Panc1 (cell line): ENCODE results near the gene SETD5. TPM values are rescaled to one million over a fixed set of nuclear protein-coding genes. Genes with fewer than 3 reads are reported as not detected.

Source experiments
- ATAC-seq: fragments of 200-7000 bp; cut with Tn5 transposase; 2 replicates; pipeline ENCODE4 v1.9.1; 2020; ENCODE audit warnings: mild to moderate bottlenecking, moderate library complexity
- BruUV-seq: library from RNA; stranded (reverse); fragments of 400-500 nt; replicated peaks from 2 replicates; lab custom pipeline; 2021; lab: Mats Ljungman, UMichigan
- CTCF ChIA-PET: fragments of 300-600 bp; sonication (Branson Sonifier 250); formaldehyde crosslinking; loops from one replicate; lab custom pipeline; 2022; ENCODE audit warnings: antibody characterized with exemption; lab: Charles Lee
- POLR2A ChIA-PET: fragments of 300-600 bp; sonication (Branson Sonifier 250); formaldehyde crosslinking; loops from one replicate; lab custom pipeline; 2022; ENCODE audit warnings: antibody characterized with exemption; lab: Charles Lee
- DNase-seq: peaks from one replicate; pipeline ENCODE4 v3.0.0-alpha.2; 2010; ENCODE audit warnings: low read depth, low spot score
- H3K27ac ChIP-seq: 2 replicates; pipeline ENCODE4 v1.5.1; 2011; ENCODE audit warnings: mild to moderate bottlenecking, low read length, inconsistent platforms
- H3K27me3 ChIP-seq: fragments of 200-500 bp; sonication (Bioruptor generic); 2 replicates; pipeline ENCODE4 v1.6.0; 2014; ENCODE audit warnings: low read length, inconsistent platforms; ENCODE audit not compliant: control insufficient read depth, insufficient read depth
- H3K36me3 ChIP-seq: fragments of 200-500 bp; sonication (Bioruptor generic); 2 replicates; pipeline ENCODE4 v1.5.1; 2014; ENCODE audit warnings: inconsistent platforms, mild to moderate bottlenecking, low read length, moderate library complexity; ENCODE audit not compliant: control insufficient read depth, insufficient read depth
- H3K4me1 ChIP-seq: 2 replicates; pipeline ENCODE4 v1.5.1; 2011; ENCODE audit warnings: inconsistent platforms, mild to moderate bottlenecking, low read length, moderate library complexity; ENCODE audit not compliant: control insufficient read depth, insufficient read depth
- H3K4me3 ChIP-seq, 2 experiments: 2 replicates each; pipeline ENCODE4 v1.5.1; 2011 to 2012; ENCODE audit warnings: low read depth in 2 of 2, low read length in 2 of 2, mild to moderate bottlenecking in 2 of 2, inconsistent platforms in 1 of 2, moderate library complexity in 1 of 2
- H3K9me3 ChIP-seq: fragments of 200-500 bp; sonication (Bioruptor generic); 2 replicates; pipeline ENCODE4 v1.5.1; 2014; ENCODE audit warnings: low read depth, mild to moderate bottlenecking, inconsistent platforms, low read length, moderate library complexity; ENCODE audit not compliant: control insufficient read depth, insufficient read depth
- CTCF ChIP-seq: fragments of 450-650 bp; IDR thresholded peaks from 2 replicates; pipeline ENCODE4 v1.5.1; 2017; ENCODE audit warnings: mild to moderate bottlenecking
- POLR2AphosphoS5 ChIP-seq: IDR thresholded peaks from 2 replicates; pipeline ENCODE4 v1.6.1; 2012; ENCODE audit warnings: mild to moderate bottlenecking, low read depth, low read length, moderate library complexity
- REST ChIP-seq, 2 experiments: IDR thresholded peaks; 2 replicates each; pipeline ENCODE4 v1.6.1; 2011 to 2012; ENCODE audit warnings: low read depth in 2 of 2, control low read depth in 1 of 2, low read length in 1 of 2, mild to moderate bottlenecking in 1 of 2, moderate library complexity in 1 of 2; ENCODE audit not compliant: insufficient read depth in 1 of 2
- SIN3A ChIP-seq: IDR thresholded peaks from 2 replicates; pipeline ENCODE4 v1.6.1; 2012; ENCODE audit warnings: low read depth, mild to moderate bottlenecking, low read length, moderate library complexity, borderline replicate concordance; ENCODE audit not compliant: insufficient read depth
- TCF7L2 ChIP-seq: IDR thresholded peaks from 2 replicates; pipeline ENCODE4 v1.6.1; 2011; ENCODE audit warnings: mild to moderate bottlenecking, low read depth, low read length, inconsistent platforms
- in situ Hi-C: cut with HindIII; loops from 2 replicates; pipeline ENCODE4 v1.10.0; 2016; ENCODE audit warnings: low sequenced_read_pairs, low pct_unique_long_range_greater_than_20kb
- intact Hi-C: fragments of 100-400 bp; cut with micrococcal nuclease; formaldehyde crosslinking; loops from one replicate; pipeline ENCODE4 v1.10.0; 2022; ENCODE audit not compliant: unreplicated experiment
- total RNA-seq: library from RNA; stranded (reverse); gene quantifications from one replicate; pipeline ENCODE4 v1.2.1, GENCODE V29; 2021; ENCODE audit not compliant: unreplicated experiment

Gene SETD5
- total RNA-seq, 1 experiment from 2014 or later, result 69.4 TPM

GRCh38 chr3:9362731-9363530 is 34.5 kb upstream of the SETD5 start, which contains the start of gene THUMPD3:
Gene THUMPD3 (plus strand): TSS chr3:9363054. CDS start chr3:9365069, 2,015 bp downstream.
- H3K4me1 ChIP-seq, result no peaks in the 10 kb centered on the region
- TF ChIP-seq POLR2AphosphoS5 (peak; percentile 95), TCF7L2 (no peak), REST (IDR thresholded peaks at IDR 0.05; ENCODE audit: insufficient read depth in 1 of 2, low read depth in 2 of 2, low read length in 1 of 2) (no peak), CTCF (no peak), SIN3A (0 out of 2 replicates have a peak, but pooled peaks have one; percentile 36)
- H3K4me3 ChIP-seq, result peak within 1 kb of the TSS; percentile 69 to 75
- DNase-seq (peak; percentile 55), ATAC-seq (peak; percentile 98)
- no peaks in the 10 kb centered on the region for H3K9me3 ChIP-seq
- intact Hi-C loops, result no loop called here
- POLR2A ChIA-PET, result interaction anchor here (0.6 to 1.4 kb wide), 4 partner anchors 10 to 92 kb away, joined by 3 read pairs; no protein-coding TSS in a partner anchor
- H3K36me3 ChIP-seq, result peaks cover 17% of the 10 kb centered on the region
- CTCF ChIA-PET, result no interaction called here
- H3K27ac ChIP-seq, result peak within 1 kb of the TSS; percentile 97
- no peaks in the 10 kb centered on the region for H3K27me3 ChIP-seq
- BruUV-seq, result TSS peak; percentile 78
- in situ Hi-C loops, result no loop called here

GRCh38 chr3:9369508-9369907 is 27.9 kb upstream of the SETD5 start:
- in situ Hi-C loops, result no loop called here
- ATAC-seq, result no peak
- POLR2A ChIA-PET, result no interaction called here

More at GRCh38 chr3:9369508-9369907, 27.9 kb upstream of the SETD5 start:
- no peaks in the 10 kb centered on the region for H3K4me1 ChIP-seq
- H3K36me3 ChIP-seq, result peaks cover 37% of the 10 kb centered on the region
- H3K27ac ChIP-seq, result no peak overlapping the region
- CTCF ChIA-PET, result interaction anchor here (0.6 kb wide), 1 partner anchor 39 kb away, joined by 3 read pairs; no protein-coding TSS in a partner anchor
- no peak overlapping the region for H3K4me3 ChIP-seq
- intact Hi-C loops, result no loop called here
- no peaks in the 10 kb centered on the region for H3K27me3 ChIP-seq
- TF ChIP-seq CTCF (no peak), POLR2AphosphoS5 (no peak), SIN3A (no peak), TCF7L2 (no peak), REST (IDR thresholded peaks at IDR 0.05; ENCODE audit: insufficient read depth in 1 of 2, low read depth in 2 of 2, low read length in 1 of 2) (no peak)
- no TSS peak for BruUV-seq
- no peaks in the 10 kb centered on the region for H3K9me3 ChIP-seq
- no peak for DNase-seq
